PC-3 (cell line): ENCODE data around the gene PTPRD. TPM values are rescaled to one million over a fixed set of nuclear protein-coding genes. Genes with fewer than 3 reads are reported as not detected.

Source experiments
- ATAC-seq: fragments of 200-7000 bp; cut with Tn5 transposase; 2 replicates; pipeline ENCODE4 v1.9.1; 2020; ENCODE audit warnings: mild to moderate bottlenecking, moderate library complexity
- BruUV-seq: library from RNA; stranded (reverse); fragments of 400-500 nt; replicated peaks from 2 replicates; lab custom pipeline; 2021; lab: Mats Ljungman, UMichigan
- CTCF ChIA-PET: fragments of 300-600 bp; sonication (Branson Sonifier 250); formaldehyde crosslinking; loops from one replicate; lab custom pipeline; 2022; ENCODE audit warnings: antibody characterized with exemption; lab: Charles Lee
- POLR2A ChIA-PET: fragments of 300-600 bp; sonication (Branson Sonifier 250); formaldehyde crosslinking; loops from one replicate; lab custom pipeline; 2022; ENCODE audit warnings: antibody characterized with exemption; ENCODE audit not compliant: unreplicated experiment; lab: Charles Lee
- DNase-seq: peaks from one replicate; pipeline ENCODE4 v3.0.0-alpha.2; 2015
- H2AFZ ChIP-seq: fragments of 300-600 bp; sonication (generic); 2 replicates; pipeline ENCODE4 v1.6.0; 2016; ENCODE audit warnings: antibody characterized with exemption, low read length
- H3F3A ChIP-seq: fragments of 300-600 bp; sonication (generic); one replicate; pipeline ENCODE4 v1.6.0; 2017; ENCODE audit warnings: antibody characterized with exemption, low read length, control low read depth, mild to moderate bottlenecking; ENCODE audit not compliant: unreplicated experiment
- H3K27ac ChIP-seq: fragments of 300-600 bp; sonication (generic); 2 replicates; pipeline ENCODE4 v1.5.1; 2016; ENCODE audit warnings: mild to moderate bottlenecking, low read length
- H3K27me3 ChIP-seq: fragments of 300-600 bp; sonication (generic); 2 replicates; pipeline ENCODE4 v1.6.1; 2016; ENCODE audit warnings: low read length, mixed read lengths
- H3K36me3 ChIP-seq: fragments of 300-600 bp; sonication (generic); 2 replicates; pipeline ENCODE4 v1.6.1; 2016; ENCODE audit warnings: low read depth, mixed run types, low read length, mixed read lengths
- H3K4me1 ChIP-seq: fragments of 300-600 bp; sonication (generic); 2 replicates; pipeline ENCODE4 v1.5.1; 2016; ENCODE audit warnings: low read length; ENCODE audit not compliant: insufficient read depth
- H3K4me2 ChIP-seq: fragments of 300-600 bp; sonication (generic); 2 replicates; pipeline ENCODE4 v1.6.0; 2016; ENCODE audit warnings: low read length
- H3K4me3 ChIP-seq: fragments of 300-600 bp; sonication (generic); 2 replicates; pipeline ENCODE4 v1.5.1; 2016; ENCODE audit warnings: mild to moderate bottlenecking, low read length, mixed read lengths
- H3K79me2 ChIP-seq: fragments of 300-600 bp; sonication (generic); 2 replicates; pipeline ENCODE4 v1.6.1; 2017; ENCODE audit warnings: low read length, mixed read lengths
- H3K9ac ChIP-seq: fragments of 300-600 bp; sonication (generic); 2 replicates; pipeline ENCODE4 v1.6.0; 2016; ENCODE audit warnings: mild to moderate bottlenecking, low read length
- H3K9me2 ChIP-seq: fragments of 300-600 bp; sonication (generic); replicated peaks from 2 replicates; pipeline ENCODE4 v1.6.1; 2016; ENCODE audit warnings: mixed run types, low read length, mixed read lengths
- H3K9me3 ChIP-seq: fragments of 300-600 bp; sonication (generic); 2 replicates; pipeline ENCODE4 v1.6.1; 2016; ENCODE audit warnings: low read length, mixed read lengths
- H4K20me1 ChIP-seq: fragments of 300-600 bp; sonication (generic); 2 replicates; pipeline ENCODE4 v1.6.1; 2016; ENCODE audit warnings: low read length, mixed read lengths
- EZH2 ChIP-seq: fragments of 300-600 bp; sonication (generic); IDR thresholded peaks from one replicate; pipeline ENCODE4 v1.6.1; 2017; ENCODE audit warnings: antibody characterized with exemption, mild to moderate bottlenecking, low read length; ENCODE audit not compliant: unreplicated experiment
- EZH2phosphoT487 ChIP-seq: fragments of 300-600 bp; sonication (generic); IDR thresholded peaks from 2 replicates; pipeline ENCODE4 v1.6.1; 2018; ENCODE audit warnings: mild to moderate bottlenecking, antibody characterized with exemption, low read length, borderline replicate concordance
- intact Hi-C: fragments of 100-400 bp; cut with micrococcal nuclease; formaldehyde crosslinking; loops from 2 replicates; pipeline ENCODE4 v1.9.0; 2023
- total RNA-seq: library from RNA; depleted of rRNA; stranded (reverse); fragments of >200 nt; gene quantifications from 2 replicates; pipeline ENCODE4 v1.2.3, GENCODE V29; 2014
- TF ChIP-seq, protein P1 (sequence below): fragments of 300-600 bp; sonication (generic); conservative IDR thresholded peaks from 2 replicates; pipeline ENCODE4 v1.5.1; 2017; ENCODE audit warnings: antibody characterized with exemption, low read depth, mild to moderate bottlenecking, low read length

PTPRD gene
- total RNA-seq, 1 experiment from 2014 or later = not detected

DNA sequence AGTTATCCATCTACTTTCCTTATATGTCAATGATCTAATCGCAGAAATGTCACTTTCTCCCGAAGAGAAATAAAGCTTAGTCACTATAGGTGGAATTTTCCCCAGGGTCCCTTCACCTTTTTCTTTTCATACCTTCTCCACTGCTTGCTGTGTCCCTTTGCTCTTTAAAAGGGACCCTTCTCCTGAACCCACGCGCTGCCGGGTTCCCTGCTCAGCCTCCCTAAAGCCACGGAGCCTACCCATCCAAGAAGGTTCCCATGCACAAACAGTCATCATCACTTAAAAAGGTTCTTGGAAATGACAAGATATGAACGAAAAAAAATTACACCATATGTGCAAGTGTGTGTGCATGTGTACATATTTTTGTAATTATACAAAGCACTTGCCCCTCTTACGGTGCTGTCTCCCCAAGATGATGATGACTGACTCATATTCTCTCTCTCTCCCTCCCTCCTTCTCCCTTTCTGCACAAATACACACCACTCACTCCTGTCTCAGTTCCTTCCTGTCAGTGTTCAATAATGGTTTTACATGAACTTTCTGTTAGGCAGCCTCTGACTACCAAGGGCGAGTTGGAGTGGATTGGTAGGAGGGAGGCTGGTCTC is 1.5 kb upstream of the PTPRD start:
- TF ChIP-seq, protein P1, sequence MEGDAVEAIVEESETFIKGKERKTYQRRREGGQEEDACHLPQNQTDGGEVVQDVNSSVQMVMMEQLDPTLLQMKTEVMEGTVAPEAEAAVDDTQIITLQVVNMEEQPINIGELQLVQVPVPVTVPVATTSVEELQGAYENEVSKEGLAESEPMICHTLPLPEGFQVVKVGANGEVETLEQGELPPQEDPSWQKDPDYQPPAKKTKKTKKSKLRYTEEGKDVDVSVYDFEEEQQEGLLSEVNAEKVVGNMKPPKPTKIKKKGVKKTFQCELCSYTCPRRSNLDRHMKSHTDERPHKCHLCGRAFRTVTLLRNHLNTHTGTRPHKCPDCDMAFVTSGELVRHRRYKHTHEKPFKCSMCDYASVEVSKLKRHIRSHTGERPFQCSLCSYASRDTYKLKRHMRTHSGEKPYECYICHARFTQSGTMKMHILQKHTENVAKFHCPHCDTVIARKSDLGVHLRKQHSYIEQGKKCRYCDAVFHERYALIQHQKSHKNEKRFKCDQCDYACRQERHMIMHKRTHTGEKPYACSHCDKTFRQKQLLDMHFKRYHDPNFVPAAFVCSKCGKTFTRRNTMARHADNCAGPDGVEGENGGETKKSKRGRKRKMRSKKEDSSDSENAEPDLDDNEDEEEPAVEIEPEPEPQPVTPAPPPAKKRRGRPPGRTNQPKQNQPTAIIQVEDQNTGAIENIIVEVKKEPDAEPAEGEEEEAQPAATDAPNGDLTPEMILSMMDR = no peak
- no peak for TF ChIP-seq EZH2
- TF ChIP-seq EZH2phosphoT487 = no peak
- intact Hi-C loops = loop anchor here (5.0 to 10.0 kb wide), 4 partner anchors 93 to 701 kb away; no protein-coding TSS in a partner anchor
- Histone ChIP-seq H3K79me2 (no peaks in the 10 kb centered on the region), H3K4me3 (peak overlapping the region; percentile 67; the same call in 1 of the 2 replicates), H3K9ac (no peak overlapping the region), H4K20me1 (no peaks in the 10 kb centered on the region), H3K27ac (no peak overlapping the region), H3F3A (no peaks in the 10 kb centered on the region), H3K9me2 (no peaks in the 10 kb centered on the region), H3K27me3 (peaks cover 12% of the 10 kb centered on the region), H3K4me2 (peak overlapping the region; percentile 87), H3K36me3 (no peaks in the 10 kb centered on the region), H3K4me1 (no peaks in the 10 kb centered on the region), H3K9me3 (no peaks in the 10 kb centered on the region), H2AFZ (no peak overlapping the region)
- CTCF ChIA-PET = no interaction called here
- DNase-seq (peak; percentile 3), ATAC-seq (no peak; the same call in 1 of the 2 replicates)
- POLR2A ChIA-PET = no interaction called here
- no TSS peak for BruUV-seq

DNA sequence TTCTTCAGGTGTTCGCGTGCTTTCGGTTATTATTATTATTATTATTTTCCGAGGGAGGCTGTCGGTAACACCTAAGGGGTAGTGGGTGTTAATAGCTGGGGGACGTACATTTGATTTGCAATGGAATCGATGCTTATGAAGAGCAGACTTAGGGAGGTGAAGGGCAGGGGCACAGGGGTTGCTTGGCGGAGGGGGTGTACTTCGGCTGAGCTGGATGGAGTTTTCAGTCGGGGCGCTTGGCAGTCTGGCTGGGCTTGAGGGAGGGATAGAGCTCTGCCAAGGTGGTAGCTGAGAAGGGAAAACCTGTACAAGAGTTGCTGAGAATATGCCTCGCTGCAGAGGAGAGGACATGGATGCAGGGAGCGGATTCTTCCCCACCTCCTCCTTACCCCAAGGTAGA is 617 bp upstream of the PTPRD start:
- no peaks in the 10 kb centered on the region for H4K20me1 ChIP-seq
- peak; percentile 23 for ATAC-seq
- no peak for DNase-seq
- intact Hi-C loops = loop anchor here (2.0 to 10.0 kb wide), 6 partner anchors 35 to 701 kb away; no protein-coding TSS in a partner anchor
- TF ChIP-seq EZH2phosphoT487 (no peak), EZH2 (no peak)
- TF ChIP-seq, protein P1 = no peak
- H3K4me3 ChIP-seq = peak overlapping the region; percentile 67
- no peaks in the 10 kb centered on the region for H3K79me2 ChIP-seq
- H3K27me3 ChIP-seq = peaks cover 12% of the 10 kb centered on the region
- CTCF ChIA-PET = no interaction called here
- POLR2A ChIA-PET = interaction anchor here (0.6 kb wide), 1 partner anchor 545 kb away, joined by 3 read pairs; no protein-coding TSS in a partner anchor
- no peaks in the 10 kb centered on the region for H3K9me2 ChIP-seq
- no peaks in the 10 kb centered on the region for H3K36me3 ChIP-seq
- peak overlapping the region; percentile 80 for H2AFZ ChIP-seq
- no TSS peak for BruUV-seq
- no peak overlapping the region for H3K27ac ChIP-seq
- no peaks in the 10 kb centered on the region for H3F3A ChIP-seq
- no peaks in the 10 kb centered on the region for H3K4me1 ChIP-seq
- no peaks in the 10 kb centered on the region for H3K9me3 ChIP-seq
- H3K4me2 ChIP-seq = peak overlapping the region; percentile 87
- peak overlapping the region; percentile 31; the same call in 1 of the 2 replicates for H3K9ac ChIP-seq

GRCh38 chr9:10605388-10605787 is 7.4 kb downstream of the PTPRD start:
- no peaks in the 10 kb centered on the region for H3K79me2 ChIP-seq
- H3K9me2 ChIP-seq = no peaks in the 10 kb centered on the region
- H3K9ac ChIP-seq = no peak overlapping the region
- ATAC-seq (peak; percentile 54), DNase-seq (peak; percentile 17)
- H3K4me1 ChIP-seq = peaks cover 10% of the 10 kb centered on the region; the same call in 1 of the 2 replicates
- no TSS peak for BruUV-seq
- no peak overlapping the region for H3K27ac ChIP-seq
- H3K4me3 ChIP-seq = no peak overlapping the region
- intact Hi-C loops = loop anchor here (10.0 kb wide), 1 partner anchor 141 kb away; no protein-coding TSS in a partner anchor
- no peak overlapping the region for H2AFZ ChIP-seq
- peak overlapping the region; percentile 19; the same call in 1 of the 2 replicates for H3K4me2 ChIP-seq
- H3K9me3 ChIP-seq = no peaks in the 10 kb centered on the region
- H3F3A ChIP-seq = no peaks in the 10 kb centered on the region
- no peaks in the 10 kb centered on the region for H3K36me3 ChIP-seq
- no peaks in the 10 kb centered on the region for H3K27me3 ChIP-seq
- ChIA-PET POLR2A (no interaction called here), CTCF (no interaction called here)
- TF ChIP-seq, protein P1 = no peak
- no peak for TF ChIP-seq EZH2
- no peaks in the 10 kb centered on the region for H4K20me1 ChIP-seq
